Ovary (tissue), 9 donors: ENCODE results near the gene RNF146. TPM values are rescaled to one million over a fixed set of nuclear protein-coding genes. Genes with fewer than 3 reads are reported as not detected.
A peak's percentile ranks its signal among the peaks of the same experiment; 100 is the strongest.

Source experiments
- DNase-seq, 5 donors: peaks; one replicate each; pipeline ENCODE4 v3.0.0-alpha.2; 2019 to 2020
- H3K27ac ChIP-seq, 2 donors: fragments of 200-600 bp; one replicate each; pipeline versions ENCODE4 v1.5.1 to v1.8.0; 2019 to 2022
- H3K27me3 ChIP-seq: fragments of 200-600 bp; one replicate; pipeline ENCODE4 v1.8.0; 2022
- H3K36me3 ChIP-seq: fragments of 200-600 bp; sonication (generic); one replicate; pipeline ENCODE4 v1.5.1; 2019
- H3K4me1 ChIP-seq: one replicate; pipeline ENCODE4 v1.8.1; 2013; ENCODE audit warnings: mild to moderate bottlenecking, moderate library complexity; ENCODE audit not compliant: insufficient read depth
- H3K4me3 ChIP-seq: fragments of 200-600 bp; sonication (generic); one replicate; pipeline ENCODE4 v1.5.1; 2017
- H3K9me3 ChIP-seq, 2 donors: fragments of 200-600 bp in 1 of 2; sonication (generic) in 1 of 2; one replicate each; pipeline versions ENCODE4 v1.5.1 to v1.8.1; 2013 to 2019; ENCODE audit warnings: mild to moderate bottlenecking in 1 of 2, moderate library complexity in 1 of 2
- EP300 ChIP-seq: sonication (generic); formaldehyde crosslinking; IDR thresholded peaks from one replicate; pipeline ENCODE4 v1.6.1; 2017; ENCODE audit warnings: antibody characterized with exemption
- POLR2A ChIP-seq: fragments of 450-650 bp; IDR thresholded peaks from one replicate; pipeline ENCODE4 v1.6.1; 2017; ENCODE audit warnings: antibody characterized with exemption, mild to moderate bottlenecking, moderate library complexity
- WGBS, 3 donors: extraction: QIAGEN DNeasy Blood & Tissue Kit in 1 of 3; methylation state at CpG; one replicate each; pipeline versions ENCODE4 v1.1.5 to v1.1.7; 2013 to 2017; 5-methylcytosine and 5-hydroxymethylcytosine counted together
- intact Hi-C, 4 donors: fragments of 100-400 bp; cut with DNase I; formaldehyde crosslinking; loops; one replicate each; pipeline versions ENCODE4 v1.11.0 to v1.15.1; 2022 to 2023
- polyA plus RNA-seq, 2 donors: library from polyadenylated mRNA; stranded (reverse); fragments of 200-250 nt in 1 of 2; fragments of 350-450 nt in 1 of 2; fragmentation: Illumina TruSeq in 1 of 2; extraction: RNeasy Lipid Tissue Mini Kit (QIAGEN cat#74804) in 1 of 2; gene quantifications; one replicate each; pipeline ENCODE4 v1.2.3, GENCODE V29; 2013 to 2014
- total RNA-seq, 7 donors: library from RNA; depleted of rRNA in 2 of 7; stranded (reverse); fragments of >200 nt in 2 of 7; fragmentation: NEBNext Ultra II Directional in 3 of 7; extraction: Animal tissue kit (Norgen Biotek cat#: 25700) in 3 of 7; gene quantifications; one replicate each; pipeline versions ENCODE4 v1.1.0 to v1.2.4, GENCODE V29; 2016 to 2023
- TF ChIP-seq, protein P1 (sequence below), 3 donors: fragments of 450-650 bp in 2 of 3; fragments of 200-600 bp in 1 of 3; IDR thresholded peaks; one replicate each; pipeline versions ENCODE4 v1.5.1 to v1.8.0; 2016 to 2022; ENCODE audit warnings: antibody characterized with exemption in 3 of 3, mild to moderate bottlenecking in 1 of 3
- donor health status: DM: no; HTN: no; CAD: no; lungs with moderate emphysema.
- donor health status: DM: no; HTN: no; CAD: no.
- donor health status: Bipolar disorder and iron deficiency.
- donor health status: DM: yes; HTN: yes; CAD: no.
- donor health status: DM: no; HTN: no; CAD: no.
- donor health status: DM: yes; HTN: yes; CAD: no.

Gene RNF146
- total and polyA plus RNA-seq, 9 donors: 42.2 to 55.8 (median 45.8) TPM

GRCh38 chr6:127302728-127303660, 36.3 kb downstream of the RNF146 start:
- WGBS, 3 donors: 54 to 57% (median 55%) methylated on average over 6 of the region's 6 CpGs
- DNase-seq: peak in 2 of 5 donors; percentile 25 to 50
- H3K4me1 ChIP-seq: no peaks in the 10 kb centered on the region
- H3K9me3 ChIP-seq: no peaks in the 10 kb centered on the region
- H3K36me3 ChIP-seq: no peaks in the 10 kb centered on the region
- H3K27me3 ChIP-seq: no peaks in the 10 kb centered on the region
- intact Hi-C loops: loop anchor here in 3 of 4 donors (5.0 to 10.0 kb wide), 2 partner anchors 239 to 242 kb away; no protein-coding TSS in a partner anchor
- no peak overlapping the region for H3K4me3 ChIP-seq
- no peak overlapping the region for H3K27ac ChIP-seq
- TF ChIP-seq, protein P1, sequence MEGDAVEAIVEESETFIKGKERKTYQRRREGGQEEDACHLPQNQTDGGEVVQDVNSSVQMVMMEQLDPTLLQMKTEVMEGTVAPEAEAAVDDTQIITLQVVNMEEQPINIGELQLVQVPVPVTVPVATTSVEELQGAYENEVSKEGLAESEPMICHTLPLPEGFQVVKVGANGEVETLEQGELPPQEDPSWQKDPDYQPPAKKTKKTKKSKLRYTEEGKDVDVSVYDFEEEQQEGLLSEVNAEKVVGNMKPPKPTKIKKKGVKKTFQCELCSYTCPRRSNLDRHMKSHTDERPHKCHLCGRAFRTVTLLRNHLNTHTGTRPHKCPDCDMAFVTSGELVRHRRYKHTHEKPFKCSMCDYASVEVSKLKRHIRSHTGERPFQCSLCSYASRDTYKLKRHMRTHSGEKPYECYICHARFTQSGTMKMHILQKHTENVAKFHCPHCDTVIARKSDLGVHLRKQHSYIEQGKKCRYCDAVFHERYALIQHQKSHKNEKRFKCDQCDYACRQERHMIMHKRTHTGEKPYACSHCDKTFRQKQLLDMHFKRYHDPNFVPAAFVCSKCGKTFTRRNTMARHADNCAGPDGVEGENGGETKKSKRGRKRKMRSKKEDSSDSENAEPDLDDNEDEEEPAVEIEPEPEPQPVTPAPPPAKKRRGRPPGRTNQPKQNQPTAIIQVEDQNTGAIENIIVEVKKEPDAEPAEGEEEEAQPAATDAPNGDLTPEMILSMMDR (IDR thresholded peaks at IDR 0.05): peak; percentile 24 to 45 (median 28)
- TF ChIP-seq POLR2A: no peak

- 86 to 95% (median 95%) methylated on average over 3 of the region's 3 CpGs for WGBS, 3 donors
- no peaks in the 10 kb centered on the region for H3K4me1 ChIP-seq
- H3K4me3 ChIP-seq: no peak overlapping the region
- no peaks in the 10 kb centered on the region for H3K36me3 ChIP-seq
- intact Hi-C loops: loop anchor here in 3 of 4 donors (5.0 to 10.0 kb wide), 2 partner anchors 238 to 241 kb away; no protein-coding TSS in a partner anchor
- no peaks in the 10 kb centered on the region for H3K27me3 ChIP-seq
- no peak overlapping the region for H3K27ac ChIP-seq
- DNase-seq: no peak
- no peaks in the 10 kb centered on the region for H3K9me3 ChIP-seq
- TF ChIP-seq, protein P1 (IDR thresholded peaks at IDR 0.05): no peak
- TF ChIP-seq EP300 (no peak), POLR2A (no peak)
Measured at GRCh38 chr6:127303917-127304316, 37.3 kb downstream of the RNF146 start.

DNA sequence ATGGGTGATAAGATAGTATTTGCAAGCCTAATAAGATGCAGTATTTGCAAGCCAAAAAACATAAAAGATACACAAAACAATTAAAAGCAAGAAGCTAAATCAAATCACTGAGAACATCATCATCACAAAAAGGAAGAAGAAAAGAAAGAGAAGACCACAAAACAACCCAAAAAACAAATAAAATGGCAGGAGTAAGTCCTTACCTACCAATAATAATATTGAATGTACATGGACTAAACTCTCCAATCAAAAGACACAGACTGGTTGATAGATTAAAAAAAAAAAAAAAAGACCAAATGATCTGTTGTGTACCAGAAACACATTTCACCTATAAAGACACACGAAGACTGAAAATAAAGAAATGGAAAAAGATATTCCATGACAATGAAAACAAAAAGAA, 39.1 kb downstream of the RNF146 start:
- no peak for TF ChIP-seq EP300
- TF ChIP-seq POLR2A: no peak
- TF ChIP-seq, protein P1 (IDR thresholded peaks at IDR 0.05): no peak
- 97 to 98% (median 98%) methylated on average over 1 of the region's 1 CpG for WGBS, 3 donors
- intact Hi-C loops: loop anchor here in 2 of 4 donors (10.0 kb wide), 1 partner anchor 239 kb away; no protein-coding TSS in a partner anchor
- no peaks in the 10 kb centered on the region for H3K36me3 ChIP-seq
- no peak for DNase-seq
- H3K9me3 ChIP-seq: no peaks in the 10 kb centered on the region
- no peak overlapping the region for H3K27ac ChIP-seq
- no peaks in the 10 kb centered on the region for H3K27me3 ChIP-seq
- H3K4me1 ChIP-seq: no peaks in the 10 kb centered on the region
- no peak overlapping the region for H3K4me3 ChIP-seq

GRCh38 chr6:127317388-127318128, 50.9 kb downstream of the RNF146 start:
- intact Hi-C loops: no loop called here
- Histone ChIP-seq H3K36me3 (no peaks in the 10 kb centered on the region), H3K9me3 (no peaks in the 10 kb centered on the region), H3K4me3 (no peak overlapping the region), H3K27me3 (no peaks in the 10 kb centered on the region), H3K27ac (no peak overlapping the region), H3K4me1 (no peaks in the 10 kb centered on the region)
- WGBS, 3 donors: 76 to 95% (median 77%) methylated on average over 6 of the region's 6 CpGs
- no peak for TF ChIP-seq EP300
- TF ChIP-seq, protein P1 (IDR thresholded peaks at IDR 0.05): no peak
- DNase-seq: no peak
